HT-29 (cell line): ENCODE data around the gene RALGDS. TPM values are rescaled to one million over a fixed set of nuclear protein-coding genes. Genes with fewer than 3 reads are reported as not detected.

ENCODE experiments used
- DNase-seq: peaks from one replicate; pipeline ENCODE4 v3.0.0-alpha.2; 2015; ENCODE audit warnings: low spot score
- small RNA-seq: library from RNA; depleted of rRNA; stranded (forward); fragments of <200 nt; gene quantifications from one replicate; pipeline ENCODE3, GENCODE V24; 2014
- total RNA-seq: library from RNA; depleted of rRNA; stranded (reverse); fragments of >200 nt; shearing (Covaris generic); gene quantifications from 2 replicates; pipeline ENCODE4 v1.2.3, GENCODE V29; 2014; rRNA removed

RALGDS gene
- total RNA-seq, 1 experiment from 2014 or later = 95.0 TPM

GRCh38 chr9:133054966-133055365, 66.1 kb downstream of the RALGDS start:
- no peak for DNase-seq

GRCh38 chr9:133054194-133054890, 66.7 kb downstream of the RALGDS start:
- no peak for DNase-seq

DNA sequence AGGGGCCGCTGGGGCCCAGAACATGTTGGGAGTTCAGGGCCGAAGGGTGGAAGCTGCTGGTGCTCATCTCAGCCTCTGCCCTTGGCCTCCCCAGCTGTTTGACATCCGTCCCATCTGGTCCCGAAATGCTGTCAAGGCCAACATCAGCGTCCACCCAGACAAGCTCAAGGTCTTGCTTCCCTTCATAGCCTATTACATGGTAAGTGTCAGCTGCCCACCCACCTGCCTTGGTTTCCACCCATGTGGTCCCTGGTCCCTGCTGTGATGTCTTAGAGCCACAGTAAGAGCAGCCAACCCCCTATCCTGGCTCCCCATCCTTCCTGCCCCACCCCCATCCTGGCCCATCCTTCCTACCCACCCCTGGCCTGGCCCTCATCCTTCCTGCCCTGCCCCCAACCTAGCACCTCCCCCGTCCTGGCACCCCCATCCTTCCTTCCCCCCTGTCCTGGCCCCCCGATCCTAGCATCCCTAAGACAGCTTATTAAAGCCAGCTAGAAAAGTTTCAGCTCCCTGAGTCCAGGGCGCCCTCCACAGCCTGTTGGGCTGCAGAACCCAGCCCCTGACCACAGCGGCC, 69.0 kb downstream of the RALGDS start:
- DNase-seq = no peak

GRCh38 chr9:133051281-133051900, 69.6 kb downstream of the RALGDS start:
- DNase-seq = no peak

DNA sequence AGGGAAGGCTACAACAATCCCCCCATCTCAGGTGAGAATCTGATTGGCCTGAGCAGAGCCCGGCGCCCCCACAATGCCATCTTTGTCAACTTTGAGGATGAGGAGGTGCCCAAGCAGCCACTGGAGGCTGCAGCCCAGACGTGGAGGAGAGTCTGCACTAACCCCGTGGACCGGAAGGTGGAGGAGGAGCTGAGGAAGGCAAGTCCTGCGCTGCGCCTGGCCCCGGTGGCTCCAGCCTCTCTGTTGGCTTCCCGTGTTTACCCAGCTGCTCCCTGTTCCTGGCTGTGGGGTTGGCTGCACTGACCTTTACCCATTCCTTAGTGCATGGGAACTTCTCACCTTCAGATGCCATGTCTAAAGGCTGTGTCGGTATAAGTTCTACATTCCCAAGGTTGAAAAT, 70.3 kb downstream of the RALGDS start:
- DNase-seq = peak; percentile 67

GRCh38 chr9:133050142-133050541, 70.9 kb downstream of the RALGDS start:
- peak; percentile 3 for DNase-seq

DNA sequence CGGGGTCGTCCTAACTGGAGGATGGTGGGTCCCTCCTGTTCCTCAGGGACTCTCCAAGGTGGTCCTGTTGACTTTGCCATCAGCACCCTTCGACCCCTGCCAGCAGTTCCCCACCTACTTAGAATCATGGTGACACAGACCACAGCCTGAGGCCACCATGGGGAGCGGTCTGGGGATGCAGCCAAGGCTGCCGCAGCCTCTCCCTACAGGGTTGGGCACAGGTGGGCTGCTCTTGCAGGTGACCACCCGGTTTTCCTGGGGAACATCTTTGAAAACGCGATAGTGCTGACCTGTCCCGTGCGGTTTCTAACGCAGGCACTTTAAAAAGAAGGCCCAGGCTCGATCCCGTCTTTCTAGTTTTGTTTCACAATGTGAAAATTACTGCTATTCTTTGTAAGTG, 72.0 kb downstream of the RALGDS start:
- no peak for DNase-seq

- peak; percentile 30 for DNase-seq
Observed at GRCh38 chr9:133048595-133048994, 72.4 kb downstream of the RALGDS start.

Small RNA genes lying within 50 kb of the gene (small RNA-seq; reads per million reads assigned to genes)
- not detected for gene MIR6877

Other genes starting within 250 kb of the RALGDS start
- gene AK8, start 243.0 kb downstream of the RALGDS start, total RNA-seq = not detected in 2 replicates
- 1.3 and 1.4 TPM in 2 replicates for gene SPACA9, start 242.3 kb downstream of the RALGDS start, total RNA-seq
- gene TSC1, start 176.6 kb downstream of the RALGDS start, total RNA-seq = 13.7 and 16.5 TPM in 2 replicates
- gene GFI1B, start 142.5 kb downstream of the RALGDS start, total RNA-seq = not detected in 2 replicates
- 136 and 159 TPM in 2 replicates for gene GTF3C5, start 90.2 kb downstream of the RALGDS start, total RNA-seq
- 0.08 and 0.58 TPM in 2 replicates for gene CEL, start 59.3 kb downstream of the RALGDS start, total RNA-seq
- gene GBGT1, start 42.7 kb upstream of the RALGDS start, total RNA-seq = not detected in 2 replicates
- gene OBP2B, start 88.0 kb upstream of the RALGDS start, total RNA-seq = not detected in 2 replicates
- gene ABO, start 154.0 kb upstream of the RALGDS start, total RNA-seq = 3.1 and 4.8 TPM in 2 replicates
- gene SURF6, start 214.9 kb upstream of the RALGDS start, total RNA-seq = 30.4 and 32.1 TPM in 2 replicates
- 55.0 and 58.8 TPM in 2 replicates for gene MED22, start 226.9 kb upstream of the RALGDS start, total RNA-seq
- 2,195 and 2,237 TPM in 2 replicates for gene RPL7A, start 227.0 kb upstream of the RALGDS start, total RNA-seq
- gene SURF1, start 235.2 kb upstream of the RALGDS start, total RNA-seq = 27.7 and 32.7 TPM in 2 replicates
- gene SURF2, start 235.3 kb upstream of the RALGDS start, total RNA-seq = 94.2 and 135 TPM in 2 replicates